Thyroid gland (tissue), 4 donors: ENCODE data around the gene NLRC5. TPM values are rescaled to one million over a fixed set of nuclear protein-coding genes. Genes with fewer than 3 reads are reported as not detected.

Source experiments
- DNase-seq, 2 donors: peaks; one replicate each; pipeline ENCODE4 v3.0.0-alpha.2; 2019
- H3K27ac ChIP-seq, 3 donors: fragments of 200-600 bp; sonication (generic); 1 replicate in 2 of 3; 2 replicates in 1 of 3; pipeline ENCODE4 v1.5.1; 2016 to 2019; ENCODE audit warnings: mild to moderate bottlenecking in 1 of 3, moderate library complexity in 1 of 3
- H3K27me3 ChIP-seq: fragments of 200-600 bp; sonication (generic); one replicate; pipeline ENCODE4 v1.5.1; 2019
- H3K36me3 ChIP-seq, 2 donors: fragments of 200-600 bp; sonication (generic); one replicate each; pipeline ENCODE4 v1.5.1; 2016 to 2019
- H3K4me1 ChIP-seq, 2 donors: fragments of 200-600 bp; sonication (generic); one replicate each; pipeline ENCODE4 v1.5.1; 2017 to 2019
- H3K4me3 ChIP-seq, 3 donors: fragments of 200-600 bp; sonication (generic); replicated peaks in 1 of 3; 1 replicate in 2 of 3; 2 replicates in 1 of 3; pipeline ENCODE4 v1.5.1; 2016; ENCODE audit warnings: mild to moderate bottlenecking in 1 of 3
- H3K9me3 ChIP-seq: fragments of 200-600 bp; sonication (generic); one replicate; pipeline ENCODE4 v1.5.1; 2017
- CTCF ChIP-seq, 6 experiments: fragments of 200-600 bp in 3 of 6; fragments of 450-650 bp in 3 of 6; sonication (generic) in 3 of 6; IDR thresholded peaks; one replicate each; pipeline ENCODE4 v1.5.1; 2016 to 2019; ENCODE audit warnings: antibody characterized with exemption in 6 of 6, mild to moderate bottlenecking in 2 of 6, inconsistent platforms in 1 of 6, moderate library complexity in 1 of 6
- POLR2A ChIP-seq, 2 donors: fragments of 450-650 bp; IDR thresholded peaks; one replicate each; pipeline ENCODE4 v1.6.1; 2017; ENCODE audit warnings: antibody characterized with exemption in 2 of 2, mild to moderate bottlenecking in 2 of 2, moderate library complexity in 1 of 2
- WGBS, 2 donors: methylation state at CpG; one replicate each; pipeline ENCODE4 v1.1.5; 2017; 5-methylcytosine and 5-hydroxymethylcytosine counted together
- intact Hi-C: fragments of 100-400 bp; cut with DNase I; formaldehyde crosslinking; loops from one replicate; pipeline ENCODE4 v1.15.1; 2023
- total RNA-seq, 4 donors: library from RNA; depleted of rRNA; stranded (reverse); fragments of >200 nt; gene quantifications; one replicate each; pipeline ENCODE4 v1.2.3, GENCODE V29; 2016

Gene NLRC5
- total RNA-seq, 4 donors from 2014 or later = 14.1 to 33.5 (median 20.5) TPM

- Histone ChIP-seq H3K27ac (no peak overlapping the region), H3K4me1 (no peaks in the 10 kb centered on the region), H3K36me3 (no peaks in the 10 kb centered on the region), H3K4me3 (no peak overlapping the region), H3K9me3 (no peaks in the 10 kb centered on the region), H3K27me3 (no peaks in the 10 kb centered on the region)
- DNase-seq = no peak
- WGBS, 2 donors = 76 to 92% methylated on average over 6 of the region's 6 CpGs
- TF ChIP-seq POLR2A (IDR thresholded peaks at IDR 0.05) (no peak), CTCF (IDR thresholded peaks at IDR 0.05) (no peak)
- intact Hi-C loops = loop anchor here (5.0 kb wide), 1 partner anchor 86 kb away; the partner anchor contains the start of gene SLC12A3
These were observed 36.4 kb upstream of the NLRC5 start for GRCh38 chr16:56953006-56953405.

- Histone ChIP-seq H3K9me3 (no peaks in the 10 kb centered on the region), H3K4me3 (no peak overlapping the region), H3K27me3 (no peaks in the 10 kb centered on the region), H3K4me1 (peaks cover 0 to 5% of the 10 kb centered on the region in 2 donors), H3K27ac (no peak overlapping the region), H3K36me3 (no peaks in the 10 kb centered on the region)
- DNase-seq = no peak
- TF ChIP-seq POLR2A (IDR thresholded peaks at IDR 0.05) (no peak), CTCF (IDR thresholded peaks at IDR 0.05) (no peak)
- intact Hi-C loops = no loop called here
- WGBS, 2 donors = 89 to 93% methylated on average over 4 of the region's 4 CpGs
These were observed 33.3 kb upstream of the NLRC5 start for GRCh38 chr16:56956076-56956475.

- TF ChIP-seq CTCF (IDR thresholded peaks at IDR 0.05) (no peak), POLR2A (IDR thresholded peaks at IDR 0.05) (no peak)
- intact Hi-C loops = no loop called here
- no peaks in the 10 kb centered on the region for H3K36me3 ChIP-seq
- H3K27ac ChIP-seq = no peak overlapping the region
- no peaks in the 10 kb centered on the region for H3K9me3 ChIP-seq
- H3K27me3 ChIP-seq = no peaks in the 10 kb centered on the region
- peaks cover 0 to 12% of the 10 kb centered on the region in 2 donors for H3K4me1 ChIP-seq
- no peak for DNase-seq
- 63 to 78% methylated on average over 4 of the region's 4 CpGs for WGBS, 2 donors
- H3K4me3 ChIP-seq = no peak overlapping the region
These were observed 32.6 kb upstream of the NLRC5 start for GRCh38 chr16:56956756-56957155.

- DNase-seq = no peak
- Histone ChIP-seq H3K4me3 (no peak overlapping the region), H3K4me1 (peaks cover 0 to 30% of the 10 kb centered on the region in 2 donors), H3K27ac (no peak overlapping the region), H3K9me3 (no peaks in the 10 kb centered on the region), H3K36me3 (no peaks in the 10 kb centered on the region), H3K27me3 (no peaks in the 10 kb centered on the region)
- intact Hi-C loops = no loop called here
- WGBS, 2 donors = 78% methylated on average over 8 to 9 of the region's 13 CpGs
- TF ChIP-seq CTCF (IDR thresholded peaks at IDR 0.05) (no peak), POLR2A (IDR thresholded peaks at IDR 0.05) (no peak)
These were observed 28.6 kb upstream of the NLRC5 start for GRCh38 chr16:56960681-56961281.

- peaks cover 0 to 30% of the 10 kb centered on the region in 2 donors for H3K4me1 ChIP-seq
- H3K27ac ChIP-seq = peak overlapping the region in 1 of 3 donors; percentile 43
- TF ChIP-seq CTCF (IDR thresholded peaks at IDR 0.05) = no peak
- H3K27me3 ChIP-seq = no peaks in the 10 kb centered on the region
- DNase-seq = no peak
- 64 to 79% methylated on average over 3 of the region's 3 CpGs for WGBS, 2 donors
- no peaks in the 10 kb centered on the region for H3K36me3 ChIP-seq
- no peak overlapping the region for H3K4me3 ChIP-seq
- intact Hi-C loops = no loop called here
- no peaks in the 10 kb centered on the region for H3K9me3 ChIP-seq
These were observed 28.0 kb upstream of the NLRC5 start for GRCh38 chr16:56961386-56961785.
